PFSK-1 (cell line): ENCODE measurements around the gene MATCAP1.

Experiments used
- FOXP2 ChIP-seq: optimal IDR thresholded peaks from 2 replicates; pipeline ENCODE3; 2011; ENCODE audit warnings: borderline replicate concordance, control low read depth, inconsistent platforms; ENCODE audit not compliant: insufficient read depth; ENCODE audit errors: extremely low read length, extremely low read depth
- POLR2AphosphoS5 ChIP-seq: IDR thresholded peaks from 2 replicates; pipeline ENCODE4 v1.6.1; 2012; ENCODE audit warnings: low read depth, mild to moderate bottlenecking, control low read depth, low read length, moderate library complexity
- SIN3A ChIP-seq: IDR thresholded peaks from 2 replicates; pipeline ENCODE4 v1.6.1; 2012; ENCODE audit warnings: mild to moderate bottlenecking, low read length, moderate library complexity, borderline replicate concordance; ENCODE audit not compliant: insufficient read depth
- TAF1 ChIP-seq: IDR thresholded peaks from 2 replicates; pipeline ENCODE4 v1.6.1; 2012; ENCODE audit warnings: low read length, control low read depth, borderline replicate concordance; ENCODE audit not compliant: insufficient read depth
- TF ChIP-seq, protein P1 (sequence below), 2 experiments: IDR thresholded peaks; 2 replicates each; pipeline versions ENCODE4 v1.6.1 to v1.8.0; 2011 to 2012; ENCODE audit warnings: low read depth in 2 of 2, low read length in 2 of 2, control low read depth in 1 of 2, inconsistent platforms in 1 of 2, mild to moderate bottlenecking in 1 of 2, moderate library complexity in 1 of 2; ENCODE audit not compliant: insufficient read depth in 1 of 2

MATCAP1 gene

GRCh38 chr16:67166110-67166547 lies 17.6 kb downstream of the MATCAP1 start:
- TF ChIP-seq FOXP2 (no peak), TAF1 (no peak), POLR2AphosphoS5 (no peak), SIN3A (no peak)
- TF ChIP-seq, protein P1, sequence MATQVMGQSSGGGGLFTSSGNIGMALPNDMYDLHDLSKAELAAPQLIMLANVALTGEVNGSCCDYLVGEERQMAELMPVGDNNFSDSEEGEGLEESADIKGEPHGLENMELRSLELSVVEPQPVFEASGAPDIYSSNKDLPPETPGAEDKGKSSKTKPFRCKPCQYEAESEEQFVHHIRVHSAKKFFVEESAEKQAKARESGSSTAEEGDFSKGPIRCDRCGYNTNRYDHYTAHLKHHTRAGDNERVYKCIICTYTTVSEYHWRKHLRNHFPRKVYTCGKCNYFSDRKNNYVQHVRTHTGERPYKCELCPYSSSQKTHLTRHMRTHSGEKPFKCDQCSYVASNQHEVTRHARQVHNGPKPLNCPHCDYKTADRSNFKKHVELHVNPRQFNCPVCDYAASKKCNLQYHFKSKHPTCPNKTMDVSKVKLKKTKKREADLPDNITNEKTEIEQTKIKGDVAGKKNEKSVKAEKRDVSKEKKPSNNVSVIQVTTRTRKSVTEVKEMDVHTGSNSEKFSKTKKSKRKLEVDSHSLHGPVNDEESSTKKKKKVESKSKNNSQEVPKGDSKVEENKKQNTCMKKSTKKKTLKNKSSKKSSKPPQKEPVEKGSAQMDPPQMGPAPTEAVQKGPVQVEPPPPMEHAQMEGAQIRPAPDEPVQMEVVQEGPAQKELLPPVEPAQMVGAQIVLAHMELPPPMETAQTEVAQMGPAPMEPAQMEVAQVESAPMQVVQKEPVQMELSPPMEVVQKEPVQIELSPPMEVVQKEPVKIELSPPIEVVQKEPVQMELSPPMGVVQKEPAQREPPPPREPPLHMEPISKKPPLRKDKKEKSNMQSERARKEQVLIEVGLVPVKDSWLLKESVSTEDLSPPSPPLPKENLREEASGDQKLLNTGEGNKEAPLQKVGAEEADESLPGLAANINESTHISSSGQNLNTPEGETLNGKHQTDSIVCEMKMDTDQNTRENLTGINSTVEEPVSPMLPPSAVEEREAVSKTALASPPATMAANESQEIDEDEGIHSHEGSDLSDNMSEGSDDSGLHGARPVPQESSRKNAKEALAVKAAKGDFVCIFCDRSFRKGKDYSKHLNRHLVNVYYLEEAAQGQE (IDR thresholded peaks at IDR 0.05; ENCODE audit: insufficient read depth in 1 of 2, low read depth in 2 of 2, low read length in 2 of 2) = no peak

GRCh38 chr16:67165121-67166078 lies 18.4 kb downstream of the MATCAP1 start:
- TF ChIP-seq, protein P1 (IDR thresholded peaks at IDR 0.05; ENCODE audit: insufficient read depth in 1 of 2, low read depth in 2 of 2, low read length in 2 of 2) = no peak
- TF ChIP-seq TAF1 = no peak
- no peak for TF ChIP-seq FOXP2
- no peak for TF ChIP-seq SIN3A
- TF ChIP-seq POLR2AphosphoS5 = no peak

GRCh38 chr16:67164599-67165061 lies 19.1 kb downstream of the MATCAP1 start, which contains the start of gene HSF4:
HSF4 (plus strand) TSS chr16:67164745; CDS start chr16:67164812, 67 bp downstream.
- TF ChIP-seq TAF1 (no peak), FOXP2 (no peak), SIN3A (no peak), POLR2AphosphoS5 (no peak)
- TF ChIP-seq, protein P1 (IDR thresholded peaks at IDR 0.05; ENCODE audit: insufficient read depth in 1 of 2, low read depth in 2 of 2, low read length in 2 of 2) = no peak

DNA sequence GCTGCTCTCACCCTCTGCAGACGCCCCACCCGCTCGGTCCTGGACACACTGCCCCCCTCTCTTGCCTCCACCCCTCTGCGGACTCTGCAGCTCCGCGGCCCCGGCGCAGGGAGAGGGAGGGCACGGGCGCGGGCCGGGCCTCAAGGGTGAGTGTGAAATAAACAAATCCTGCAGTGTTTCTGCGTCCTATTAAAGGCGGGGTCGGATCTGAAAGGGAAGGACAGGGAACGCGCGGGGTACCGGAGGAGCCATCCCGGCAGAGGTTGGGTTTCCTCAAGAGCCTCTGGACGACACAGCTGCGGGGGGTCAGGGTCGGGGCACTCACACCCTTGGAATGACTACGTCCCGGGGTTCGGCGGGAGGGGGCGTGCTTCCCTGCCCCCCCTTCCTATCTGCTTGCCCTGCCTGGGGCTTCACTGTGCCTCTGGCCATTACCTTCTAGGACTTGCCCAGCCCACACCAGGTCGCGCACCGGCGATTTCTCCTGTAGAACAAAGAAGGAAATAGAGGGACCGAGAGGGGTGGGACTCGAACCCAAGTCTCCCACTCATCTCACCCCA lies 19.7 kb downstream of the MATCAP1 start:
- TF ChIP-seq POLR2AphosphoS5 (no peak), TAF1 (no peak), SIN3A (no peak), FOXP2 (no peak)
- TF ChIP-seq, protein P1 (IDR thresholded peaks at IDR 0.05; ENCODE audit: insufficient read depth in 1 of 2, low read depth in 2 of 2, low read length in 2 of 2) = no peak
